HPDE6-E6E7 (cell line): ENCODE results near the gene KRT33A.
A peak's percentile ranks its signal among the peaks of the same experiment; 100 is the strongest.

ENCODE experiments used
- DNase-seq: peaks from one replicate; pipeline ENCODE4 v3.0.0; 2011; ENCODE audit warnings: missing footprints; ENCODE audit errors: extremely low spot score

Gene KRT33A

DNA sequence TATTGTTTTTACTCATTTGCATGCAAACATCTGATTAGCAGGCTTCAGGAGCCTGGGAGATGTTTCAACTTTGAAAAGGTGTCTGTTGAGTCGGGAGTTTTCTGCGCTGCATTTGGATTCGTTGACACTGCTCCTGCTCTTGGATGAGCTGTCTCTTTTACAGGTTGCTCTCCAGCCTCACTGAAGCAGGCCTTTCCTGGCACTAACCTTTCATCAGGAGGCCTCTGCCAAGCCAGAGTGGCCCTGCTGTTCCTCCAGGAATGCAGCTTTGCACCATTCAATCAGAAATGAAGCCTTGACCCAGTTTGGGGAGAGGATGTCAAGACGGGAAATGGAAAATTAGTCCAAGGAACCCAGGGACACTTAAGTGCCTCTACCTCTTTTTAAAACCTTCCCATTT is 47.6 kb downstream of the KRT33A start:
- DNase-seq: no peak

DNA sequence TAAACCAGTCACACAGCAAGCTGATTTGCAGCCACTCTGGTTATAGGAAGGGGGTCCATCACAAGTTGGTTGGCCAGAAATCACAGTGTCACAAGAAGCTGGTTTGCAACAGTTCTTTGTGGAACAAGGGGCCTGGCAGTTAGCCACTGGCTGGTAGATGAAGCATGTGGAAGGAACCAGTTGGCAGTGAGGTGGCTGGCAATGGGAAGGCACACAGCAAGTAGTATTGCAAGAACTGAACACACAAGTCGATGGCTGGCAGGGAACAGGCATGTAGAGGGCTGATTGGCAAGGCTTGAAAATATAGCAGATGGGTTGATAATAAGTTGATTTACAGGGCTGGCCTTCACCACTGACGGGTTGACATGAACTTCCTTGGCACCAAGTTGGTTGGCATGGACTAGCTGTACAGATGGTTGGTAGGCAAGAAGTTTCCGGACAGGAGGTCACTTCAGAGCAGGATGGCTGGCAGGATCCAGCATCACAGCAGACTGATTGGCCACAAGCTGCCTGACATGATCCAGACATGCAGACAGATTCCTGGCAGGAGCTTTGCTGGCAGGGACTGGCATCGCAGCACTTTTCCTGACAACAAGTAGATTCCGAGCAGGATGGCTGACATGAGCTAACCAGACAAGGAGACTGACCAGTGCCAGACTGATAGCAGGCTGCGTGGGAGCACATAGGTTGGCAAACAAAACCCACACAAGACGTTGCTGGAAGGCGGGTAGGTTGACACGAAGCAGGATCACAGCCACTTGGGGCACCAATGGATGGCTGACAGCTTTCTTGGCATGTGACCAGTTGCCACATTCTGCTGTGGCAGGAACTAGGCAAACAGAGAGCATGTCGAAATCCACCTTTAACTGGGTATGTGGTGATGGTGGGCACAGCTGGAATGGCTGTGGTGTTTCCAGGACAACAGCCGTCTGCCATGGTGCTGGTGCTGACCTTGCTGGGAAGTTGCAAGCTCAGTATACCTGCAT is 48.4 kb downstream of the KRT33A start, which contains the start of gene KRTAP29-1:
TSS of gene KRTAP29-1 (minus strand) at position 936 of the 986 bp plus-strand sequence. CDS start at position 936, 0 bp downstream.
- DNase-seq: no peak

DNA sequence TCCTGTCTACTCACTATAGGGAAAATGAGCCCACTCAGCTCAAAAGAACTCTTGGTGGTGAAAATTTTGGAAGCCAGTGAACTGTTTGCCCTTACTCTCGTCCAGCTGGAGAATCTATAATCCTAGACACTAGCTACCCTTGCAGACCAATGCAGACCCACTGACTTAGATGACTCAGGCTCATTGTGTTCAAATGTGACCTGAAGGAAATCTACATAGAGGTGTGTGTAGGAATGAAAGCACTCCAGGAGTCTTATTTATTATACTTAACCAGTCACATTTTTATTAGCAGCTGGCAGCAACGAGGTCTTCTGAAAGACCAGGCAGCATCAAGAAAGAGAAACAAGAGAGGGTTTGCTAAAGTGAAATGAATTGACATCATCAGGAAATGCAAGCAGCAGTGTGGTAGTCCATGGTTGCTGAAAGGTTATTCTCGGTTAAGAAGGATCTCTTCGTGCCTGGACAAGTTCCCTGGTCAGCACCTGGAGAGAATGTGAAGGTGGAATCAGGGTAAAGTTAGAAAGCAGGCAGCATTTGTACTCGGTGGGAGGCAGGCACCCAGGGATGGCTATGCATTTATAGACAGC is 49.3 kb downstream of the KRT33A start:
- DNase-seq: peak; percentile 79

DNA sequence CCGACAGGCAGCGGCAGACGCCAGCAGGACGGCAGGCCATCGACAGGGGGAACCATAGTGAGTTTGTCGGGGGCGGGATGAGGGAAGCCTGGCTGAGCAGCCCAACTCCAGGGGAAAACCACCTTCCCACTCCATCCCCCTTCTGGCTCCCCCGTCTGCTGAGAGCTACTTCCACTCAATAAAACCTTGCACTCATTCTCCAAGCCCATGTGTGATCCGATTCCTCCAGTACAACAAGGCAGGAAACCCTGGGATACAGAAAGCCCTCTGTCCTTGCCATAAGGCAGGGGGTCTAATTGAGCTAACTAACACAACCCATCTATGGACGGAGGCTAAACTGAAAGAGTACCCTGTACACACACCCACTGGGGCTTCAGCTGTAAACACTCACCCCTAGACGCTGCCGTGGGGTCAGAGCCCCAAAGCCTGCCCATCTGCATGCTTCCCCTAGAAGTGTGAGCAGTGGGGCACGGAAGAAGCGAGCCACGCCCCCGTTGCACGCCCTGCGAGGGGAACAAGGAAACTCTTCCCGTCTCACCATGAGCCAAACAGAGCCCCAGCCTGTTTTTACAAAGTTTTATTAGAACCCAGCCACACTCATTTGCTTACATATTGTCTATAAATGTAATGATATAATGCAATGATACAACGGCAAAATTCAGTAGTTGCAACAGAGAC is 52.0 kb downstream of the KRT33A start:
- DNase-seq: no peak

DNA sequence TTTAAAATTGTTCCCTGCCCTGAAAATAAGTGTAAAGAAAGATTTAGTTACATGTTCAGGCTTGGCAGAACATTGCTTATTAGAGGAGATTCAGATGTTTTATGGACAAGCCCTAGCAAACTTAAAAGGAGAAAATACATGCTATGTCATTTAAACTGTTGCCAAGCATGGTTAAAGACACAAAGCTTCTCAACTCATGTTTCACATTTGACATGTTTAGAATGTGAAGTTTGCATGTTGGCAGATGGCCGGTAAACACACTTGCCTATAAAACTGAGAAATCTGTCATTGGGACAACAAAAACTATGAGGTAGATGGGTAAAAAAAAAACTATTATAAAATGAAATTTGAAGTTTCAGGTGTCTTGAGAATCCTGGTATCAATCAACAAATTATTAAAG is 53.8 kb downstream of the KRT33A start:
- DNase-seq: no peak
